Activated CD8-positive, alpha-beta memory T cell treated with anti-CD3 and anti-CD28 coated beads for 48 hours (primary cell): ENCODE results near the gene RYR2.
"Not testable (repeated sequence)": the region's sequence is repeated elsewhere in the genome, so short reads cannot be mapped to it uniquely, and the experiment has no call there.

Source experiments
- DNase-seq, 3 experiments: peaks; one replicate each; pipeline ENCODE4 v3.0.0-alpha.2; 2020; ENCODE audit warnings: low read depth in 2 of 3, low spot score in 2 of 3

The RYR2 gene

DNA sequence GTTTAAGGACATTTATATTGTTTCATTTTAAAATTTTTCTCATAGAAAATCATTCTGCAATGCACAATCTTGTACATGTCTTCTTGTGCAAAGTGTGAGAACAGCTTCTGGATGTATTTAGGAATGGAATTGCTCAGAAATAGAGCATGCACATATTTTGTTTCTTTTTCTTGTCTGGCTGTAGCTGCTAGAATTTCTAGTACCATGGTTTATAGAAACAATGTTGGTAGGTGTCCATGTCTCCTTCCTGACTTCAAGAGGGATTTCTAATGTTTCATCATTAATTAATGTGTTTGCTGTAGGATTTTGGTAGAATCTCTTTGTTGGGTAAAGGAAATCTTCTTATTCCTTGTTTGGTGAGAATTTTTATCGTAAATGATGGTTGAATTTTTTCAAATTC is 99.0 kb downstream of the RYR2 start:
- DNase-seq = no peak

DNA sequence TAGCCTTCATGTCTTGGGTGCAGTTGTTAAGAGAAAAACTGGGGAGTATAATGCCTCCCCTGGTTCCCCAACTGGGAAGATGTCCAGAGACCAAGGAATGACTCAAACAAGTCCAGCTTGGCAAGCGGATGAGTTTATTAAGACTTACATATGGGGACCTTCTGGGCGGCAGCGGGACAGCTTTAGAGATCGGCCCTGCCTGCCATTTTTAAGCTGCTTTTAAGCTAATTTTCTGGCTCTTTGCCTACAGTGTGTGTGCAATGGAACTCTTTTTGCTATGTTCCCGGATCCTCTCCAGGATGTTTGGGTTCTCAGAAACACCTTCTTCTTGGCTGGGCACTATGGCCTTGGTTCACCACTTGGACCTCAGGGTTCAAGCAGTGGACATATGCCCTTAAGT is 99.5 kb downstream of the RYR2 start:
- DNase-seq = no peak

DNA sequence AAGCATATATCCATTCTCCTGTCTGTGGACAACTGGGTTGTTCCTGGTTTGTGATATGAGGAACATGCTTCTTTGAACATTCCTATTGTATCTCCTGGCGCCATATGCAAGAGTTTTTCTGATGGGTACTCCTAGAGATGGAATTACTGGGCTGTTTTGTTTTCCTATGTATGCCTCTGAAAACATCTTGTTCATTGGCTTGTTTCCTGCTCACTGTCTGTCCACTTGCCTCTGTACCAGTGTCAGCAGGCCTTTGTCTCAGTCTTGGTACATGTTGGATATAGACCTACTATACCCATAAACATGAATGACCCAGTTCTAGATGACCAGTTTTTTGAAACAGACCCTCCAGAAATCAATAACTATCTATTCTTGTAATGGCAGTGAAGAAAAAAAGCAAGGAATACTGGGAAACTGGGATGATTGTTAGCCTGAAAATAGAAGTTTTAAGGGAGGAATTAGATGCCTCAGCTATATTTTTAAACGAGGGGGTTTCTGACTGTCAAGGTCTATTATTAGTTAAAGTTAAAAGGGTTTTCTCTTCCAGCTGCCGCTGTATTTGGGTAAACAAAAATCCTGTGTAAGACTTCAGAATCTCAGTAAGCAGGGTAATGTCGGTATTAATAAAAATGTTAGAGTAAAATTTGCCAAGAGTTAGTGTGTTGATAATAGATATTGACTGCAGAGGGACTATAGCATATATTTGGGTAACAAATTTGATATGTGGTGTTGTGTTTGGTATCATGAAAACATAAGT is 103.6 kb downstream of the RYR2 start:
- no peak for DNase-seq

DNA sequence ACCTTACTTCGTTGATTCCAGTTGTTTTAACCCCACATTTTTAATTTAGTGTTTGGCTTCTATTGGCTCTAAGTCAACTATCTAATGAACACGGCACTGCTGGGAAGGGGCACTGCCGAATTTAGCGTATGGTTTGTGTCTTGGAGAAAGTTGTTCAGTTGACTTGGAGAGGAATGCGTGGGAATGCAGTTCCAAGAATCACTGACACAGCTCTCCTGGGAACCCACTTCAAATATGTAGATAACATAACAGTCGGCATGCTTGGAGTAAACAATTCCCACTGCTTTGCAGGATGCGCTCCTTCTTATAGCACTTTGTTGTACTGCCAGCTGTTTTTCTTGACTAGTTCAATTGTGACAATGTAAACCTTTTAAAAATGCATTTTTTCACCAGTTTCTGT is 104.3 kb downstream of the RYR2 start:
- no peak for DNase-seq

DNA sequence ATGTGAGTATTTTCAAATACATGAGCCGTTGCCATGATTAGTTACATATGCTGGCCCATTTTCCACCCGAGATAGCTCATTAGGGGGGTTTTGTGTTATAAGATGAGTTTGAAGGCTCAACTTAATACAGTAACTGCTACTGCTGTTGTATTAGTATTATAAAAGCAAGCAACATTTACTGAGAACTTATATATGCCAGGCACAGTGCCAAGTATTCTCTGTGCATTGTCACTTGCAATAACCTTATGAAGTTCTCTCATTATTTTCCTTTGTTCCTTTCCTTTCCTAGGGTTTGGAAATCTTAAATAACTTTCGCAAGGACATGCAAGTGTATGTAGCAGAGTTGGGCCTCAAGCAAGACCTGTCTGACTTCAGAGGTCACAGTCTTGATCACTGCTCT is 107.9 kb downstream of the RYR2 start:
- DNase-seq = no peak

DNA sequence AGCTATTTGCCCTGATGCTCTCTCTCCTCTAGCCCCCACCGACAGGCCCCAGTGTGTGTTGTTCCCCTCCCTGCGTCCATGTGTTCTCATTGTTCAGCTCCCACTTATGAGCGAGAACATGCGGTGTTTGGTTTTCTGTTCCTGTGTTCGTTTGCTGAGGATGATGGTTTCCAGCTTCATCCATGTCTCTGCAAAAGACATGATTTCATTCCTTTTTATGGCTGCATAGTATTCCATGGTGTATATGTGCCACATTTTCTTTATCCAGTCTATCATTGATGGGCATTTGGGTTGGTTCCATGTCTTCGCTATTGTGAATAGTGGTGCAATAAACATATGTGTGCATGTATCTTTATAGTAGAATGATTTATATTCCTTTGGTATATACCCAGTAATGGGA is 110.0 kb downstream of the RYR2 start:
- DNase-seq = not testable (repeated sequence)

DNA sequence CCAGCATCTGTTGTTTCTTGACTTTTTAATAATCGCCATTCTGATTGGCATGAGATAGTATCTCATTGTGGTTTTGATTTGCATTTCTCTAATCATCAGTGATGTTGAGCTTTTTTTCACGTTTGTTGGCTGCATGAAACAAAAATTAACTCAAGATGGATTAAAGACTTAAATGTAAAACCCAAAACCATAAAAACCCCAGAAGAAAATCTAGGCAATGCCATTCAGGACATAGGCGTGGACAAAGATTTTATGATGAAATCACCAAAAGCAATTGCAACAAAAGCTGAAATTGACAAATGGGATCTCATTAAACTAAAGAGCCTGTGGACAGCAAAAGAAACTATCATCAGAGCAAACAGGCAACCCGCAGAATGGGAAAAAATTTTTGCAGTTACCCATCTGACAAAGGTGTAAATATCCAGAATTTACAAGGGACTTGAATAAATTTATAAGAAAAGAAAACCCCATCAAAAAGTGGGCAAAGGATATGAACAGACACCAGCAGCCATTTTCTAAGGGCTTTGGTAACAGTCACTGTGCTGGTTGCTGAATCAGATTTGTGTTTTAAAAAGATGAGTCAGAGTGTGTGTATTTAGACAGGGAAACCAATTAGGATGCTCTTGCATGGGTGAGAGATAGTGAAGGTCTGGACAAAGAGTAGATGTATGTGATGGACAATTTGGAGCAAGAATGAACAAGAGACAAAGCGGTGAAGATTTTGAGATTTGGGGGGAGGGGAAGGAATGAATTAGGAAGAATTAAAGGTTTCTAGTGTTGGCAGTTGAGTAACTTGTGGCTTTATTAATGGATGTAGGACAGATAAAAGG is 110.7 kb downstream of the RYR2 start:
- no peak for DNase-seq

DNA sequence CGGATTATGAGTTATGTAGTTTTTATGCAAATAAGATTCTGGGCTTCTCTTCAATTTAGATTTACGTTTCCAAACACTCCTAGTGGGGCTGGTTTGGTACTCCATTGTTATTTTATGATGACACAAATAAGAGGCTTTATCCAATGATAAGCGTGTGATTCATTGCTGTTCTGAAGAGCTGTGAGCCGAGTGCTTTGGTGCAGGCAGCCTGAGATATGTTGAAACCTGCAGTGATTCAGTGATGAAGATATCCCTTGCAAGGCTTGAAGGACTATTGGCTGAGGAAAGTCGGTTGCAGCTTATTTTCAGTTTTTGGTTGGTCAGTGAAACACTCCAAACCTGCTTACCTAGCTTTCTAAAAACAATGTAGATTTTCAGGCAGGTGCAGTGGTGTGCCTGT is 112.2 kb downstream of the RYR2 start:
- DNase-seq = no peak

DNA sequence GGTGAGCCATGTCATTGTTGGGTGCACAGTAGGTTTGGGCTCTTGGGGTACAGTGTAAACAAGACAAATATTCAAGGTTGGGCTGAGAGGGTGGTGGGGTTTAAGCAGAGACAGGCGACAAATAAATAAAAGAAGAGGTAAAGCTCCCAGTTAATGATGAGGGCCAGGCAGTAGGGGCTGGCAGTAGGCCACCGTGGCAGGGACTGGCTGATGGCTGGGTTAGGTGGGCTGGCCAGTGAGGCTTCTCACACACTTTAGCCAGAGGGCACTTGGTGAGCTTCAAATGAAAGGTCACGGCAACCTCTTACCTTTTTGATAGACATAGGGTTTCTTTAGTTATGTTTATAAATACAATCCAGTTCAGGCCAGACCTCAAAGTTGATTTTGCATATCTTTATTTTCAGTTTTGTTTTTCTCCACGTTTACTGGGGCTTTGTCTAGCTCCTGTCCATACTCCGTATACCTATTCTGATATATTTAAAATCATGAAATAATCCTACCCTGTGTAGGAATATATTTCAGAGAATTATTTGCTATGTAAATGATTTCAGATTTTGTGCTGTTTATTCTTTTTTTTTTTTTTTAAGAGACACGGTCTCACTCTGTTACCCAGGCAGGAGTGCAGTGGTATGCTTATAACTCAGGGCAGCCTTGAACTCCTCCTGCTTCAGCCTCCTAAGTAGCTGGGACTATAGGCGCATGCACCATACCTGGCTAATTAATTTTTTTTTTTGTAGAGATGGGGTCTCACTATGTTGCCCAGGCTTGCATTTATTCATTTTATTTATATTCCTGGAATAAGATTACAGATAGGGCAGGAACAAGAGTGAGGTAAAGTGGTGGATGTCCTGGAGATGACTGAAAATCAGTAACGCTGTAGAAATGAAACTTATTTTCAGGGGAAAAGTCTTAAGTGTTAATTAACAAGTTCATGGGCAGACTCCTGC is 122.7 kb downstream of the RYR2 start:
- DNase-seq = no peak

DNA sequence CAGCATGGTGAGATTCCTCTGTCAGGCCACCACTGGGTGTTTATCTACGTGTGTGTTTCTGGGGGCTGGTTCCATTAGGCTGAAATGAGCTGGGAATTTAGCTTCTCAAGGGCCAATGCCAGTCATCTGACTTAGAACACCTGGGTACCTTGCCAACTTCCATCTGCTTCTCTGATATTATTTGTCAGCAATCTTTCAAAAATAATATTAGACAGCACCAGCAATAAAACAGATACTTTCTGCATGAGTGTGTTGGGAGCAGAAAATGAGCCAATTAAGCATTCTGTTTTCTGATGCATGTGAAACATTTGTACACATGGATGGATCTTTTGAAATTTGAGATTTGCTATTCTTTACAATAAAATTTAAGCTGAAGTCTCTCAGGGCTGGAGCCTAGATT is 124.1 kb downstream of the RYR2 start:
- DNase-seq = no peak

DNA sequence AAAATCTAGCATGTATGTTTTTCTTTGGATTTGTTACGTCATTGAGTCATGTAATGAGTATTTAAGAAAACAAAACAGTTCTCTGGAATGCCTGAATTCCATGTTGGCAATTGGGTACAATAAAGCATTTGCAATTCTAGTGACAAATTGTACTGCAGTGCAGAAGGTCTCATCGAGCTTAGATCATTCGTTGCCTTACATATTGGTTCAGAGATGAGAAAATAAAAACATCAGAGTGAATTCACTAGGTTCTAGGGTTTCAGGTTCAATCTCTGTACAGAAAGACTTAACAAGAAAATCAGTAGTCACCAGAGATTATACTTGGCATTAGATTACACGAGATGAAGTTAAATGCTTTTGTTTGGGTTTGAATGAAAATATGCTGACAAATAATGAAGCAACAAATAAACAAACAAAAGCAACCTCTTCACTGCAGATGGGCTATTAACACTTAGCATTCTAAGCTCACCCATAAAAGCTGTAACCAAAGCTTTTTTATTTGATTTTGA is 124.7 kb downstream of the RYR2 start:
- DNase-seq = no peak

DNA sequence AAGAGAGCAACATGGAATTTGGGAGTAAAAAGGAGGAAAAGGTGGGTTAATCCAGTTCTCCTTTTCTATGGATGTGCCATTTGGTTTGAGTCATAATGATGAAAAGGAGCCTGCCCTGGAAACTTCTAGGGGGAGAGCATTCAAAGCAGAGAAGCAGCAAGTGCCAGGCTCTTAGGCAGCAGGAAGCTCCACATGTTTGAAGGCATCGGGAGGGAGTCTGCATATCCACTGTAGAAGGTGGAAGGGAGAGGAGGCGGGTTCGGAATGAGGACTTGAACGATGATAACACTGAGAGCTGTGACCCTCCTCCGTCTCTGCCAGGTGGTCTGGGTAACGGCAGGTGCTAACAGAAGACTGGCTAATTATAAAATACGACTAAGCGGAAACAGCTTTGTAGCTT is 128.2 kb downstream of the RYR2 start:
- DNase-seq = no peak

DNA sequence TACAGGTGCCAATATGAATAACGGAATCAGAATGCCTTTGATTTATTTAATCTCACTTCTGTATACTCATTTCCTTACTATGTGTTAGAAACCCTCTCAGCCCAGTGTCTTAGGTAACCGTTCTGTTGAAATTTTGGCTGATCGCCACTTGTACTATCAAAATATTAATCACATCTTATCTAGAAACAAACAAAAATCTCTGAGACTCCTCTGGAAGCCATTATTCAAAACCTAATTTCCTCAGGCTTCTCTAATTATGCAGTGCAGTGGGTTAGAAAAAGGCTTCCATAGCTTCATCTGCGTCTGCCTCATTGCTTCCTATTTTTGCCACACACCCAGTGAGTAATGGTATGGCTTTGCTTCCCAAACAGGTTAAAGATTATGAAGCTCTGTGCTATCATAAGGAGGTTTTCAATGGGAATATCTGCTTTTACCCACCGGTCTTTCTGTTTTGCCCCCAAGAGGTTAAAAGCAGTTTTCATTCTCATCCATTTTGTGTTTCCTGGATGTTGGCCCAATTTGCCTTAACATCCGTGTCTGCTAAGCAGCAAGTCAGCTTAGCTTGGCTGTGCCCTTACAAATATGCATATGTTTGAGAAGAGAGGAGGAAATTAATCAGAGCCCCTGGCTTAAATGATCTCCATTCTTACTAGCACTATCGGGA is 129.6 kb downstream of the RYR2 start:
- DNase-seq = no peak

DNA sequence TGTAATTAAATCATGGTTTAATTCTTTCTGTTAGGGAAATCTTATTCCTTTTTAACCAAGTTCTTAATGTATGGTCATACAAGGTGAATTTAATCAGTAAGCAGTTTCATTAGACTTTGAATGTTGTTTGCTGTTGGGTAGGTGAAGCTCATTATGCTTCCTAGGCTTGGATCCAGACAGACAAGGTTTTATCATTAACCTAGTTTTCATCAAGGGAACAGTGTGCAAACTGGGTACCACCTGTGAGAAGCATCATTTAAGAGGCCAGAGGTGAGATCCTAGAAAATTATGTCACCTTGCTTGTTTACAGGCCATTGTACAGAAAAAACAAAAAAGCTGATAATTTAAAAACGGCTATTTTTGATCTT is 130.1 kb downstream of the RYR2 start:
- no peak for DNase-seq

DNA sequence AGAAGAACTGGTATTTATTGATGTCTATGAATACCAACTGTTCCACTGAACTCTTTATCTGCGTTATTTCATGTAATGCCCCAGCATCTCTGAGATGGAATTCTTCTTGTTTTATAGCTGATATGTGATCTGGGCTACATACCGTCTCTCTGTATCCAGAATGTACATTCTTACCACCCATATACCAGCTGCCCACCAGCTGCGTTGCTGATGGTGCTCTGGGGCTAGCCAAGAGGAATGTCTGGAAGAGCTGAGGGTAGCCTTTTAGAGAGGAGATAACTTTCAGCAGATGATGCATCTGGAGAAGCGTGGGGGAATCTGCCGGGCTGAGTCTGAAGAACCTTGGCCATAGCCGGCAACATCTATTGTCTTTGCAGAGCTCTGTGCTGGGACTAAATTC is 137.5 kb downstream of the RYR2 start:
- no peak for DNase-seq

DNA sequence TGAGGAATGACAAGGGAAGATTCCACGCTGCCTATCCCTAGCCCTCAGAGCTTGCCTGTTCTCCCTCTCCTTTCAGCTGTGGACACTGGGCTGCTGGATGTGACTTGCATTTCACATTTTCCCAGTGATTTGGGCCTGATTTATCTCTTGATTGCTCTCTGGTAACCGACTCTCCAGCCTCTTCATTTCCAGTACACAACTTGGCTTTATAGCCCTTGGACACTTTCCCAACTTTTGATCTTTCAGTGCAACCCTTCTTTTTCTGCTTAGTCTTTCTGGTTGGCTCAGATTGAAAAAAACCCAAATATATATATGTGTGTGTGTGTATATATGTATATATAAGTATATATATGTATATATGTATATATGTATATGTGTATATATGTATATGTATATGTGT is 138.3 kb downstream of the RYR2 start:
- DNase-seq = no peak

DNA sequence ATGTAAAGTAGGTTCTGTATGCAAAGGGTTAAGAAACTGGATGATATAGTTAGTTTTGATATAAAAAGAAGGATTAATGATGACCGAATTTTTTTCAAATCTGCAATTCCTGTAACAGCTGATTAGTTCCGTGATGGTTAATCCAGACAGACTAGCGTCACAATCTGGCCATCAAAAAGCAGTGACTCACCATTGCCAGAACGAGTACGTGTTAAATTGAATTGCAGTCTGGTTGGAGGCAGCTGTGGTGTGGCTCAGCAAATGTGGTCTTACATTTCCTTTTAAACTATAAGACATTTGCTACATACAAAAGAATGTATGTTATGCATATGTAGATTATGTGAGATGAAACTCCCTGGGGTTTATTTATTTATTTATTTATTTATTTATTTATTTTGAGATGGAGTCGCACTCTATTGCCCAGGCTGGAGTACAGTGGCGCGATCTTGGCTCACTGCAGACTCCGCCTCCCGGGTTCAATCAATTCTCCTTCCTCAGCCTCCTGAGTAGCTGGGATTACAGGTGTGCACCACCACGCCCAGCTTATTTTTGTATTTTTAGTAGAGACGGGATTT is 139.8 kb downstream of the RYR2 start:
- no peak for DNase-seq

DNA sequence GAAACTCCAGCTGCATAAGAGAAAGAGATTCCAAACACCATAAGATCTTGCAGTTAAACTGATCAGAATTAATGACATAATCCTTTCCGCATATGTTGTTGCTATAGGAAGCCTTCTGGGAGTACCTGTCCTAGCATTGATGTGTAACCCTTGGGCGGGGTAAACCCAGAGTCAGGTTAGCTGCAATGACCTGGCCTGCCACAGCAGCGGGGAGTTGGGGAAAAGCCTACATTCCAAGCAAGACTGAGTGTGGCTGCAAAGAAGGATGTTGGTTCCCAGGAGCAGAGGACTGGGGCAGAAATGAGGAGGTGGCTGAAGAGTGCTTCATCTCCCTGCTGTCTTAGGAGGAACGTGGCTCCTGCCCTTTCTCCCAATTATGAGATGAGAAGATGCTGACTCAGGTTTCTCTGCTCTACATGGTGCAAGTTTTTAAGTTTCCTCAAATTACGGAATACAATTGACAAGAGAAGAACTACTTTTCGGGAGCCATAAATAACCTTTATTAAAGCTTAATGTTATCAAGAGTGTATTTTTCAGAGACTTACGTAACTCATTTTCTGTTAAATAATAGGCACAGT is 142.1 kb downstream of the RYR2 start:
- no peak for DNase-seq

DNA sequence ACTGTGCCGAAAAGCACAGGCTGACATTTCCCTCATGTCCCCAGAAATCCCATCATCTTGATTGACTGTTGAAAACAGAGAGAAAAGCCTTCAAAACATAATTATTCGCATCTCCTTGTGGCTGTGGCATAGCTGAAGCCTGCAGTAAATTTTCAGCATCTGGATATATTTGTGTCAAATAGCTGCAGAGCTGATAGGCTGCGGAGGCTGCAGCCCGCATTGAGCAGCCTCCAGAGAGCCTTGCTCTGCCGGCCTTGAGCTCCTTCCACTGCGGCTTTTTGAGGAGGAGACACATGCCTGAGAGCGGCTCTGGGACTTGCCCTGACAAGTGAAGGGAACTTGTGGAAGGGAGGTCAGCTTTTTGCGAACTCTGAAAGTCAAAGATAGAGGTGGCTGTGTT is 144.7 kb downstream of the RYR2 start:
- no peak for DNase-seq

DNA sequence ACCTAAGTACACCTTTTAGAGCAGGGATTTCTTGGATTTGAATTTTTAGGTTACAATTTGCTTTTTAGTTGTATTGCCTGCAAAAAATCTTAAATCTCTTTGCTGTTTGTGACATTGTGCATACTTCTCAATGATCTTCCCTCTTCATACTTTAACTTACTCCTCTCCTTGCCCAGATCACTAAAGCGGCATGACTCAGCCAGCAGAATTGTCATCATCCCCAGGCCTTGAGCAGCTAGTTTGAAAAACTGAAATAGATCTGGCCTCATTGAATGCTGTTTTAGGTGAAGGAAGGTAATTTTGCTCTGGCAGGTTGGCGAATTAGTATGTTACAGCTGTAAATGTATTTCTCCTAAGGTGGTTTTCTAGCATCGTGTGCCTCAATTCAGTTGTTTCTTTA is 145.9 kb downstream of the RYR2 start:
- DNase-seq = no peak
